ENCODE measurements around the gene RPS6KA5. TPM values are rescaled to one million over a fixed set of nuclear protein-coding genes. Genes with fewer than 3 reads are reported as not detected.

Gene RPS6KA5
- total RNA-seq, 1 experiment from 2014 or later: 24.2 TPM

GRCh38 chr14:90866833-90867232 is 193.6 kb downstream of the RPS6KA5 start:
- Histone ChIP-seq H2AFZ (ENCODE audit: low read depth, low read length, poor library complexity, severe bottlenecking) (no peak overlapping the region), H3K36me3 (ENCODE audit: control insufficient read depth in 1 of 2, insufficient read depth in 2 of 2, low read length in 2 of 2) (no peaks in the 10 kb centered on the region), H3K4me3 (replicated peaks in 1 of 2; ENCODE audit: low read depth in 1 of 2, low read length in 2 of 2) (no peak overlapping the region), H3K27ac (ENCODE audit: low read depth, low read length) (no peak overlapping the region), H3K79me2 (ENCODE audit: insufficient read depth, low read length) (no peaks in the 10 kb centered on the region), H3K4me1 (ENCODE audit: control insufficient read depth in 1 of 2, insufficient read depth in 2 of 2, low read length in 2 of 2) (peaks cover 10% of the 10 kb centered on the region in 2 experiments), H3K27me3 (ENCODE audit: insufficient read depth, low read length) (no peaks in the 10 kb centered on the region), H4K20me1 (ENCODE audit: insufficient read depth) (no peaks in the 10 kb centered on the region), H3K9ac (ENCODE audit: low read length) (no peak overlapping the region), H3K4me2 (ENCODE audit: low read length) (no peak overlapping the region), H3K9me3 (ENCODE audit: control insufficient read depth in 1 of 2, insufficient read depth in 1 of 2, low read depth in 1 of 2, low read length in 2 of 2) (no peaks in the 10 kb centered on the region), H3K9me2 (ENCODE audit: insufficient read depth) (no peaks in the 10 kb centered on the region)
- POLR2A ChIA-PET: no interaction called here
- BruUV-seq (replicated peaks): no TSS peak
- no peak for DNase-seq (ENCODE audit: low read depth, low spot score)
- CTCF ChIA-PET: interaction anchor here (1.4 kb wide), 1 partner anchor 36 kb away, joined by 4 read pairs; no protein-coding TSS in a partner anchor
- no peak for ATAC-seq
- TF ChIP-seq TCF7L2 (IDR thresholded peaks at IDR 0.05; ENCODE audit: borderline replicate concordance, extremely low read depth, insufficient read depth, insufficient read length): no peak
- TF ChIP-seq MAX (IDR thresholded peaks at IDR 0.05): no peak
- TF ChIP-seq, protein P1, sequence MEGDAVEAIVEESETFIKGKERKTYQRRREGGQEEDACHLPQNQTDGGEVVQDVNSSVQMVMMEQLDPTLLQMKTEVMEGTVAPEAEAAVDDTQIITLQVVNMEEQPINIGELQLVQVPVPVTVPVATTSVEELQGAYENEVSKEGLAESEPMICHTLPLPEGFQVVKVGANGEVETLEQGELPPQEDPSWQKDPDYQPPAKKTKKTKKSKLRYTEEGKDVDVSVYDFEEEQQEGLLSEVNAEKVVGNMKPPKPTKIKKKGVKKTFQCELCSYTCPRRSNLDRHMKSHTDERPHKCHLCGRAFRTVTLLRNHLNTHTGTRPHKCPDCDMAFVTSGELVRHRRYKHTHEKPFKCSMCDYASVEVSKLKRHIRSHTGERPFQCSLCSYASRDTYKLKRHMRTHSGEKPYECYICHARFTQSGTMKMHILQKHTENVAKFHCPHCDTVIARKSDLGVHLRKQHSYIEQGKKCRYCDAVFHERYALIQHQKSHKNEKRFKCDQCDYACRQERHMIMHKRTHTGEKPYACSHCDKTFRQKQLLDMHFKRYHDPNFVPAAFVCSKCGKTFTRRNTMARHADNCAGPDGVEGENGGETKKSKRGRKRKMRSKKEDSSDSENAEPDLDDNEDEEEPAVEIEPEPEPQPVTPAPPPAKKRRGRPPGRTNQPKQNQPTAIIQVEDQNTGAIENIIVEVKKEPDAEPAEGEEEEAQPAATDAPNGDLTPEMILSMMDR (IDR thresholded peaks at IDR 0.05 in 2 of 3, conservative IDR thresholded peaks at IDR 0.05 in 1 of 3; ENCODE audit: borderline replicate concordance in 1 of 3, insufficient read depth in 1 of 3, low read depth in 2 of 3, low read length in 2 of 3): no peak
- no peak for TF ChIP-seq ELF1 (IDR thresholded peaks at IDR 0.05; ENCODE audit: borderline replicate concordance, low read depth)
- no peak for TF ChIP-seq ZBTB33 (IDR thresholded peaks at IDR 0.05; ENCODE audit: extremely low read depth, insufficient replicate concordance, low read length)
- no peak for TF ChIP-seq POLR2A (IDR thresholded peaks at IDR 0.05; ENCODE audit: borderline replicate concordance, extremely low read depth, insufficient read depth, insufficient read length)
- TF ChIP-seq YY1 (IDR thresholded peaks at IDR 0.05; ENCODE audit: extremely low read depth, insufficient replicate concordance, low read depth, low read length): no peak
- no peak for TF ChIP-seq CBX3 (IDR thresholded peaks at IDR 0.05; ENCODE audit: low read depth)
- no peak for TF ChIP-seq ATF3 (IDR thresholded peaks at IDR 0.05)
- no peak for TF ChIP-seq POLR2AphosphoS5 (IDR thresholded peaks at IDR 0.05; ENCODE audit: low read depth, low read length)
- no peak for TF ChIP-seq CEBPB (IDR thresholded peaks at IDR 0.05; ENCODE audit: low read depth)
- TF ChIP-seq, protein P2, sequence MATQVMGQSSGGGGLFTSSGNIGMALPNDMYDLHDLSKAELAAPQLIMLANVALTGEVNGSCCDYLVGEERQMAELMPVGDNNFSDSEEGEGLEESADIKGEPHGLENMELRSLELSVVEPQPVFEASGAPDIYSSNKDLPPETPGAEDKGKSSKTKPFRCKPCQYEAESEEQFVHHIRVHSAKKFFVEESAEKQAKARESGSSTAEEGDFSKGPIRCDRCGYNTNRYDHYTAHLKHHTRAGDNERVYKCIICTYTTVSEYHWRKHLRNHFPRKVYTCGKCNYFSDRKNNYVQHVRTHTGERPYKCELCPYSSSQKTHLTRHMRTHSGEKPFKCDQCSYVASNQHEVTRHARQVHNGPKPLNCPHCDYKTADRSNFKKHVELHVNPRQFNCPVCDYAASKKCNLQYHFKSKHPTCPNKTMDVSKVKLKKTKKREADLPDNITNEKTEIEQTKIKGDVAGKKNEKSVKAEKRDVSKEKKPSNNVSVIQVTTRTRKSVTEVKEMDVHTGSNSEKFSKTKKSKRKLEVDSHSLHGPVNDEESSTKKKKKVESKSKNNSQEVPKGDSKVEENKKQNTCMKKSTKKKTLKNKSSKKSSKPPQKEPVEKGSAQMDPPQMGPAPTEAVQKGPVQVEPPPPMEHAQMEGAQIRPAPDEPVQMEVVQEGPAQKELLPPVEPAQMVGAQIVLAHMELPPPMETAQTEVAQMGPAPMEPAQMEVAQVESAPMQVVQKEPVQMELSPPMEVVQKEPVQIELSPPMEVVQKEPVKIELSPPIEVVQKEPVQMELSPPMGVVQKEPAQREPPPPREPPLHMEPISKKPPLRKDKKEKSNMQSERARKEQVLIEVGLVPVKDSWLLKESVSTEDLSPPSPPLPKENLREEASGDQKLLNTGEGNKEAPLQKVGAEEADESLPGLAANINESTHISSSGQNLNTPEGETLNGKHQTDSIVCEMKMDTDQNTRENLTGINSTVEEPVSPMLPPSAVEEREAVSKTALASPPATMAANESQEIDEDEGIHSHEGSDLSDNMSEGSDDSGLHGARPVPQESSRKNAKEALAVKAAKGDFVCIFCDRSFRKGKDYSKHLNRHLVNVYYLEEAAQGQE (IDR thresholded peaks at IDR 0.05; ENCODE audit: low read depth): no peak
- no peak for TF ChIP-seq RAD21 (IDR thresholded peaks at IDR 0.05; ENCODE audit: low read depth)
- no peak for TF ChIP-seq ZFX (IDR thresholded peaks at IDR 0.05)
- TF ChIP-seq ZNF274 (IDR thresholded peaks at IDR 0.05; ENCODE audit: low read depth, low read length): no peak
- RAD21 ChIA-PET (ENCODE audit: low non-redundant PET in 1 of 2, low total read pairs in 2 of 2, uncharacterized antibody in 2 of 2, unreplicated experiment in 2 of 2): no interaction called here
- intact Hi-C loops (cut with micrococcal nuclease): no loop called here

Measured in HCT116 (cell line).